HL-60/S4 (cell line): ENCODE data around the gene RPA1.
"Not testable (repeated sequence)": the region's sequence is repeated elsewhere in the genome, so short reads cannot be mapped to it uniquely, and the experiment has no call there.

Source experiments
- in situ Hi-C: fragments of 300-500 bp; cut with MboI; formaldehyde crosslinking; loops from 2 replicates; pipeline ENCODE4 v1.14.3; 2022; ENCODE audit warnings: low sequenced_read_pairs

The RPA1 gene

GRCh38 chr17:1873418-1873817 is 43.6 kb downstream of the RPA1 start:
- in situ Hi-C loops, result no loop called here

- in situ Hi-C loops, result no loop called here
Measured at GRCh38 chr17:1875597-1875996, 45.8 kb downstream of the RPA1 start.

DNA sequence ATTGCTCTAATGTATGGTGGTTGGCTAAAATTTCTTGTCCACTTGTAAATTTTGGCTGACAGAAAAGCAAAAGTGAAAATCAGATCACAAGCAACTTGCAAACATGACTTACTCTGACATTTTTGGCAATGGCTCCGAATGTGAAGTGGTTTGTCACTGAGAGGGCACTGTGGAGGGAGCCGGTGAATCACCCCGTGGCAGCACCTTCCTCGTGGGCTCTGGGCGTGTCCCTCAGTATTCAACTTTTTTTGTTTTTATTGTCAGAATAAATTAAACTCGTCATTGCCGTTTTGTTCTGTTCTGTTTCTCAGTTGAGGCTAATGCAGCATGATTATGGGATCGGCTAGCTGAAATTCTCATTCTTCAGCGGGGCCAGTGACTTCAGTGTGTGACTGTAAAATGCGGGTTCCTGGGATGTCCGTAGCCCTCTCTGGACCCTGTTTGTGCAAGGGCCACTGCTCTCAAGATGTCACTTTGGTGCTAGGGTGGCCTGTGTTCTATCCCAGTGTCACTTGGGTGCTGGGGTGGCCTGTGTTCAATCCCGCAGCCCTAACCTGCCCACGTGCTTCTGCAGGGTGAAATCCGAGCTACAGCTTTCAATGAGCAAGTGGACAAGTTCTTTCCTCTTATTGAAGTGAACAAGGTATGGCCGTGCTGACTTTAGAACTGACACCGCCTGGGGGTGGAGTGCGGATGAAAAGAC is 48.8 kb downstream of the RPA1 start:
- in situ Hi-C loops, result no loop called here

GRCh38 chr17:1880851-1881630 is 51.2 kb downstream of the RPA1 start:
- in situ Hi-C loops, result loop anchor here (10.0 kb wide), 1 partner anchor 154 kb away; the partner anchor contains the start of gene DPH1

DNA sequence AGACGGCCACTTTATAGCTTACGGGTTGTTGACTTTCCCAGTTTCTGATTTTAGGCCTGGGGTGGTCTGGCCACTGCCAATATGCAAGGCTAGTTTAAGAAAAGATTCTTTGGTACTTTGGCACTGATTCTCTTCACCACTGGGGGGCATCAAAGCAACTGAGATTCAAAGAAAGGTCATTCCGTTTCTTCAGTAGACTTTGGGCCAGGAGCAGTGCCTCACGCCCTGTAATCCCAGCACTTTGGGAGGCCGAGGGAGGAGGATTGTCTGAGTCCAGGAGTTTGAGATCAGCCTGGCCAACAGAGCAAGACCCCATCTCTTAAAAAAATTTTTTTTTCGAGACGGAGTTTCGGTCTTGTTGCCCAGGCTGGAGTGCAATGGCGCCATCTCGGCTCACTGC is 53.0 kb downstream of the RPA1 start:
- in situ Hi-C loops, result loop anchor here (10.0 kb wide), 1 partner anchor 152 kb away; the partner anchor contains the start of gene DPH1

- in situ Hi-C loops, result loop anchor here (10.0 kb wide), 1 partner anchor 151 kb away; the partner anchor contains the start of gene DPH1
Measured at GRCh38 chr17:1883536-1883935, 53.7 kb downstream of the RPA1 start.

DNA sequence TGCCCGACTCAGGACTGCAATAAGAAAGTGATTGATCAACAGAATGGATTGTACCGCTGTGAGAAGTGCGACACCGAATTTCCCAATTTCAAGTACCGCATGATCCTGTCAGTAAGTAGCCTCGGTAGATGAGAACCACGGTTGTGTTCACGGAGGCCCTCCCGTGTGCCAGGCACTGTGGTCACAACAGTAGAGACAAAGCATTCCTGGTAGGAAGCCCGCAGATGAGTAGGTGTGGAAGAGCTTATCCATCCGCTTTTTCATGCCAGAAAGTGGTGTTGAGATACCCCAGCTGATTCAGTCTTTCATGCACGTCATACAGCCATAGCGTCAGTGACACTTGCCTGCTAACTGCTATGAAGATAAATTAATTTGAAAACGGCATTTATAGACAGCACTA is 58.9 kb downstream of the RPA1 start:
- in situ Hi-C loops, result loop anchor here (10.0 kb wide), 1 partner anchor 146 kb away; the partner anchor contains the start of gene DPH1

GRCh38 chr17:1890758-1891450 is 61.1 kb downstream of the RPA1 start:
- in situ Hi-C loops, result no loop called here

DNA sequence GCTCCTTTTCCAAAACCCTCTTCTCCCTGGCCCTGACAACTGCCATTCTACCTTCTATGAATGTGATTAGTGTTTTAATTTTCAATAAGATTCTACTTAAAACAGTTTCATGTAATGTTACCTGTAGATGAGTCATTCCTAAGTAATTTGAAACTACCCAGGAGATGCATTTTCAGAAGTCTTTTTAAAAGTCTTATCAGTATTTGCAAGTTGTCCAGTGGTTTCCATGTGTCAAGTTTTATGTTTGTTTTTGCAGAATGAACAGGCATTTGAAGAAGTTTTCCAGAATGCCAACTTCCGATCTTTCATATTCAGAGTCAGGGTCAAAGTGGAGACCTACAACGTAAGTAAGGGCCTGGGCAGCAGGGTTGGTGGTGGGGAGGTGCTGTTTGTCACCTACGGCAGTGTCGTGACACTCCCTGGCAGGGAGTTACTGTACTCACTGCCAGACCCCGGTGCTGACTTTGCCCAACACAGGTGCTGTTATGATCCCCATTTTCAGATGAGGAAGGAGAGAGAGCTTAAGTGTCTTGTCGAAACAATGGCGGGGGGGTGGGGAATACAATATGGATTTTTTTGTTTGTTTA is 65.0 kb downstream of the RPA1 start:
- in situ Hi-C loops, result no loop called here

- in situ Hi-C loops, result not testable (repeated sequence)
Measured at GRCh38 chr17:1895479-1895878, 65.7 kb downstream of the RPA1 start.

DNA sequence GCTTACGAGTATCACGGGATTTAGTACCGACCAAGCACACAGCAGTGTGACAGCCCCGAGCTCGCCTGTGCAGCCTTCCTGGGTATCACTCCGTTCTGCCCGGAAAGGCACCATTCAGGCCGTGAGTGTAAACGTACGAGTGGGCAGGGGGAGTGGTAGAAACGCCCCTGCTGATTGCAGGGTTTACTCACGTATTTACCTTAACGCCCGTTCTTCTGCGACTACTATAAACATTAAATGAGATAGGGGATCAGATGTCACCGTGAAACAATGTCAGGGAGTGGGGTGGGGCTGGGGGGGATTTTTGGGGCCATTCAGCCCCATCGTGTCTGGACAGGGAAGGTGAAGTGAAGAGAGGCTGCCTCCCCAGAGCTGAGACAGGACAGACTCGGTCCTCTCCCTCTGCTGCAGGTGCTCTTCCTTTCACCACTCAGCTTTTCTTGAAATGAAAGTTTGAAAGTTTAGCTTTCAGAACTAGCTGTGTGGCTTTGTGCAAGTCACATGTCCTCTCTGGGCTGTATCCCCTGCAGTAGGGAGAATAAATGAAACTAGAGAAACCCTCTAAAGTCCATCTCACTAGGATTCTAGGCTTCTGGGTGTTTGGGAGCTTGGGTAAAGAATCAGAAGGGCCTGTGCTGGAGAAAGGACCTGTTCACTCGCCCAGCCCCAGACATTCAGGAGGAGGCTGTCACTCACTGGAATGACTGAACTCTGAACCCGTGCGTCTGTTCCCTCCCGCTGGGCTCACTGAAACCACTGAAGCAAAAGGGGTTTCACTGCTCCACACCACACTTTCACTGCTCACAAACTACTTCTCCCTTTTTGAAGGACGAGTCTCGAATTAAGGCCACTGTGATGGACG is 66.7 kb downstream of the RPA1 start:
- in situ Hi-C loops, result no loop called here

DNA sequence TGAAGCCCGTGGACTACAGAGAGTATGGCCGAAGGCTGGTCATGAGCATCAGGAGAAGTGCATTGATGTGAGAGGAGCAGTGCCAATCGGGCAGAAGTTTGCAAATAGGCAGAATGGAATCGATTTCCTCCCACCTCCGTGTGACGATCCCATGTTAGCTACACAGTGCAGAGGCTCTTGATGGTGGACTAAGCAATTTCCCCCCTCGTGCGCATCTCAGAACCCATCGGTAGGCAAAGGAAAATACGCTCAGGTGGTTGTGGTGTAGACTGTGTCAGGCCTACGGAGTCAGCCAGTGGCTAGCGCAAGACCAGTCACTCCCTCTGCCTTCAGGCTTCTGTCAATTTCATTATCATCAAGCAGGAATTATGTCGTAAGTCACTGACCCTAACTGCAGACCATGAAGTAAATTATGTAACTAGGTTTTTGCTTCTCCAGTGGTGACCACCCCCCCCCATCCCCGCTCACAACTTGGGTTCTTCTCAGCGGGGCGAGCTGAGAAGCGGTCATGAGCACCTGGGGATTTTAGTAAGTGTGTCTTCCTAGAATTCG is 67.4 kb downstream of the RPA1 start:
- in situ Hi-C loops, result no loop called here

DNA sequence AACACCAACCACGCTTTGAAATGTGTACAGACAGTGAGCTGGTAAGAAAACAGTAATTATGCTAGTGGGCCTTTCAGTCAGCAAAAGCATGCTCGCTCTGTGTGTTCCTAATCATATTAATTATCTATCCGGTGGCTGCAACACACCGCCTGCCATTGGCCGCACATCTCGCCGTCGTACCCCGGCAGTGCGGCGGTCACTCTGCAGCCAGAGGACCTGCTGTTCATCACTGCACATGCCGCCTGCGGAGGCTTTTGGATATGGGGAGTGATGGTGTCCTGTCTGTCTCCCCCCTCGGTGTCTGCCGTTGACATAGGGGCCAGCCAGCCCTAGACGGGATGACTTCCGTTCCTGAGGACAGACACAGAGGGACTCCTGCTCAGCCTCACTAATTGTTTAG is 68.5 kb downstream of the RPA1 start:
- in situ Hi-C loops, result no loop called here

DNA sequence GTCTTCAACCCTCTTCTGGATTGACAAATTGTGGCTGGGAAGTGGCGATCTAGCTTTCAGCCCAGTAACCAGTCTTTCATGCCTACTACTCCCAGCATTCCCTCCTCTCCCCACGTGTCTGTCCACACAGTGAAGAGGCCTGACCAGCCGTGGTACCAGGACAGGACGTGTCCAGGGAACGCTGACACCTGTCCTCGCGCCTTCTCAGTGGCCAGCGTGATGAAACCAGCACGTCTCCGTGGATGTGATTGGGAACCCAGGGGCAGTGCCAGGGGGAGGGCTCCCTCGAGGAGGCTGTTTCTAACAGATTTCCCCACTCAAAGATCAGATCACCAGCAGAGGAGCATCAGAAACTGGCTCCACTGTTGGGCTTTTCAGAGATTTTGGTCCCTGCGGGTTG is 69.1 kb downstream of the RPA1 start:
- in situ Hi-C loops, result no loop called here

DNA sequence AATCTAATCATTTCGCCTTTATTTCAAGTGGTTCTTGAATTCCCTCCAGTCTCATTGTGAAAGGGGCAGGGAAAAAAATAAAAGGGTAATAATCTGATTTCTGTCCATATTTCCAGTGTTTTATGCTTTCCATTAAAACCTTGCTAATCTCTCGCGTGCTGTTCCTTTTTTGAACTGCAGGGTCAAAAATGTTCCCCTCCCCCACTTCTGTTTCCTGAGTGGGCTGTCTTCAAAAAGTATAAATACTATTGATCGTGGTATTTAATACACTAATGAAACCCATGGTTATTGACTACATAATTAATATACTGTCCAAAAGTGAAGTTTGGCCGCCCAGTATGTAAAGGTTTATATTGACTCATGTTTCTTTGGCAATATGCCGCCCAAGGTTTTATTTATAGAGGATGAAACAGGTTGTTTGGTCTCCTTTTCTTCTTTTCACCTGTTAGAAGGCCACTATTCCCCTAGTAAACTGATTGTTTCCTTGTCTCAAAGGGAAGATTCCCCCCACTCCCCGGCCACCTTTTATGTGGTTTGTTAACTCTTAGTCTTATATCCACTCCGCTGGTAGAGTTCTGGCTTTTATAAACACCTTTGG is 69.7 kb downstream of the RPA1 start:
- in situ Hi-C loops, result no loop called here

DNA sequence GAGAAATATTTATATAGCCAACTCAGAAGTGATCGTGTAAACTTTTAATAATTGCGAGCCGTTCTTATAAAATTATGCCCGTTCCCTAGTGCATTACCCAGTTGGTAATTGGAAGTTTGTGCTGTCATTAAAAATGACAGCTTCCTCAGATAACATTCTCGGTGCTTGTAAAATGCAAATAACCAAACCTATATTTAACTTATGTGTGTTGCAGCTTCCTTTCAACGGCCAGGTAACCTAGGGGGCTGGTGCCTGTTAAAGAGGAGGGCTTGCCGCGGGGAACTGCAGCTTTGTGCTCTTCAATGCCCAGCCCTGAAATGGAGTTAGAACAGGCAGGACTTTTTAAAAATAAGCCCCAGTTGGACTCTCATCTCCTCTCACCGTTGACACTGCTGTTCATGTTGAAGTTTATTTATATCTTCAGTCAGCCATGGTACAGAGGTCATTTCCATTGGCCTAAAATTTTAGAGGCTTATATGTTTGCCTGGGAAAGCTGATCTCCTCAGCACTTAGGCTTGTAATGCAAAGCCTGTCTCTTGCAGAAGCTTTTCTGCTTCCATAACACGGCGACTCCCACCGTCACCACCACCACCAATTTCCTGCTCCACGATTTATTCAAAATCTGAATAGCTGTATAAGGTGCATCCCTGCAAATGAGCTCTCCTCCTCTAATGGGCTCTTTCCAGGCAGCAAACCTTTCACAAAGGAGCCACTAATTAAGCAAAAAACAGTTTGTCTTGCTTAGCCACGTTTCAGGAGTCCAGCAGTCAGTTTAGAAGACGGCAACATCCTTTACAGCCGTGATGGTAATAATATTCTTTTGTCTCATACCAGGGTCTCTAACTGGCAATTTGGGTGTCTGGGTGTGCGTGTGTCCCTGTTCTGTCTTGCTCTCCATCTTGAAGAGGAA is 74.7 kb downstream of the RPA1 start:
- in situ Hi-C loops, result no loop called here

DNA sequence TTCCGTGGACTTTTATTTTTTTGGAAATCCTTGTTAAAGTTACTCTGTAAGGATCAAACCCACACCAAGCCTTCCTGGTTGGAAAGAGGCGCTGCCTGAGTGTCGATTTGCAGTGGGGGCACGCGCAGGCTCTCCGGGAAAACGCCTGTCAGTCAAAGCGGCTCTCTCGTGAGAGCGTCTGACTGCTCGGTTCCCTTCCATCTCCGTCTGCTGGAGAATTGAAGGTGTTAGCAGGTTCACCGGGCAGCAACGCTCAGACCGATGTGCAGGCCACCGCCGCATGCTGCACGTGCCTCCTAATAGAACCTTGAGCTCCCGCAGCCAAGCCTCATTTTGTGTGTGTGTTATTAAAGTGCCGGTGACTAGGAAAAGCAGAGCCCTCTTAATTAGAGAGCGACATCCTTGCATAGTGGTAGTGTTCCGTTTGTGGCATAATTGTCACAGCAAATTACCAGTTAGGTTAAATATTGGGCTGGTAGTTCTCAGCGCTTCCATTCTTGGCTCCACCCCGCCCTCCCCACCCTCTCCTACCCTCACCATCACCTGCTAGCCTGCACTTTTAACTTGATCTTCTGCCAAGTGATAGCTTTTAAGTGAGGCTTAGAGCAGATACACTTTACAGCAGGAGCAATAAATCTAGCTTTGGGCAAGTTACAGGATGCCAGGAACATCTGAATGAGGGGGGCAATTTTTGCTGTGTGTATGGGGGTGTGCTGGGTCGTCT is 75.5 kb downstream of the RPA1 start:
- in situ Hi-C loops, result no loop called here

GRCh38 chr17:1906662-1907101 is 76.9 kb downstream of the RPA1 start:
- in situ Hi-C loops, result no loop called here
